NCI-H1694 (cell line): Measurements from ENCODE around the gene TDRD10.

Experiments
- DNase-seq: peaks from one replicate; lab custom pipeline; 2025; lab: John Stamatoyannopoulos, UW

TDRD10 gene

DNA sequence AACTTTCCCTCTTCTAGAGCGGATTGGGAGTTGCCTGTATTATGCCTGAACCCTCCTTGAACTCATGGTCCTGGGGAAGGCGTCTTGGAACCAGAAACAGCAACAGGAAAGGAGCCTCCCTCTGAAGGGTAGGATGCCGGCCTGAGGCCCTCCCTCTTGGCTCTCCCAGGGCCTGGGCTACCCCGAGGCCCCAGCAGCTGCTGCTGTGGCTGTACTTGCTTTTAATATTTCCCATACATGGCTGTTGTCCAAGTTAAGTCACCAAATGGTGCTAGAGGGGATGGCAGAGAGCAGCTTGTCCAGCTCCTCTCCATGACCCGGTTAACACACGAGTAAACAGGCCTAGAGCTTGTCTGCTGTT lies 76.0 kb downstream of the TDRD10 start:
- no peak for DNase-seq

DNA sequence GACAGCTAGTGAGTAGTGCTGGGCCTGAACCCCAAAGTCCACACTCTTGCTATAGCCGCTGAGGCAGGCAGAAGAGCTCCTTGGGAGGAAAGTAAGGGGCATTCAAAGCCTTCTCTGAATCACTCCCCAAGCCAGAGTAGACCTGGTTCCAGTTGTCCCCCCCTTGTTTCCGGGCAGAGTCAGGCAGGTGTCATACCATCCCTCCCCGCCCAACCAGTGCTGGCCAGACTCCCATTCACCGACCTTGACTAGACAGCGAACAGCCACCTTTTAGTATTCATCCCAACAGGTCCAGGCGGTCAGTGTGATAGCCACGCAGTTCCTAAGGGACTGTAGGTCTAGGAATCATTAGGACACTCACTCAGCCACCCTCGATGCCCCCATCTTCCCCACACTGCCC lies 77.4 kb downstream of the TDRD10 start:
- no peak for DNase-seq

DNA sequence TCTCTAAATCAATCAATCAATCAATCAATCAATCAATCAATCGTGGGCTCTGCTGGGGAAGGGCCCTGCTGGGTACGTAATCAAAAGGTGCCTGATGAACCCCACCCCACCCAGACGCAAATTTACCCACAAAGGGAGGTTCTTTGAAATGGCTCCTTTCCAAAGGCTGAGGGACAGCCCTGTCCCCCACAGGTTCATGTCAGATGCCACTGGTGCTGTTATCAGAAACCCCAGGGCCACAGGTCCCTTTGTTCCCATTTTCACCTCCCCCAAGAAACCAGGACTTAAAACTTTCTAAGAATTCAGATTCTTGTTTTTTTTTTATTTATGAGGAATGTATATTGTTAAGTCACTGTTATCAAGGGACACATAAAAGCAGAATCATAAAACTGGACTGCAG lies 79.7 kb downstream of the TDRD10 start:
- no peak for DNase-seq

DNA sequence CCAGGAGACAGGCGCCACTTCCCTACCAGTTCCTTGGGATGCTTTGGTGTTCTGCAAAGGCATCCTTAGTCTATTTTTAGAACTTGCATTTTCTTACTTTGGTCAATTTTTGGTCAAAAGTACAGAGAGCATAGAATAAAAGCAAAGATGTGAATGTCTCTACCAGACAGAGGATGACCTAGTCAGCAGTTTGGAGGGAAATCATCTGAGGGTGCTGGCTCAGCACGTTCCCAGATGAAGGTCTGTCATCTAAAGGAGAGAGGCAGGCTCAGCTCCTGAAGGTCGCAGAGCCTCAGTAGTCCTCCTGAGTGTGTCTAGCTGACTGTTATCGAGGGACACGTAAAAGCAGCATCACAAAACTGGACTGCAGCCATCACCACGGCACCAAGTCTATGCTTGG lies 80.9 kb downstream of the TDRD10 start:
- DNase-seq = no peak

DNA sequence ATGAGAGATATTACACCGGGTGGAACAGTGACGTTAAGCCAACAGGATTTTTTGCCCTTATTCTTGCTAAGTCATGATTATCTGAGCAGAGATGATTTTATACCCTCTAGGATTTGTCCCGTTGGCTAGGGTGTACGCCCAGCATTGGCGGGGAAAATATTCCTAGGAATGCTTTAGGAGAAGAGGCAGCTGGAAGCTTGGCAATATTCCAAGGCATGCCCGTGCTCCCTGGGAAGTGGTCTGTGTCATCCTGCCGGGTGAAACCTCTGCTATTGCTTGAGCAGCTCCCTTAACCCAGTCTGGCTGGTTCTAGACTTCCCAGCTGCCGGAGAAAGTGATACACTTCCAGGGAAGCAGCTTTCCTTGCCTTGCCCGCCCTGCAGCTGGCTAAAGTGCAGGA lies 81.8 kb downstream of the TDRD10 start:
- peak; percentile 80 for DNase-seq

DNA sequence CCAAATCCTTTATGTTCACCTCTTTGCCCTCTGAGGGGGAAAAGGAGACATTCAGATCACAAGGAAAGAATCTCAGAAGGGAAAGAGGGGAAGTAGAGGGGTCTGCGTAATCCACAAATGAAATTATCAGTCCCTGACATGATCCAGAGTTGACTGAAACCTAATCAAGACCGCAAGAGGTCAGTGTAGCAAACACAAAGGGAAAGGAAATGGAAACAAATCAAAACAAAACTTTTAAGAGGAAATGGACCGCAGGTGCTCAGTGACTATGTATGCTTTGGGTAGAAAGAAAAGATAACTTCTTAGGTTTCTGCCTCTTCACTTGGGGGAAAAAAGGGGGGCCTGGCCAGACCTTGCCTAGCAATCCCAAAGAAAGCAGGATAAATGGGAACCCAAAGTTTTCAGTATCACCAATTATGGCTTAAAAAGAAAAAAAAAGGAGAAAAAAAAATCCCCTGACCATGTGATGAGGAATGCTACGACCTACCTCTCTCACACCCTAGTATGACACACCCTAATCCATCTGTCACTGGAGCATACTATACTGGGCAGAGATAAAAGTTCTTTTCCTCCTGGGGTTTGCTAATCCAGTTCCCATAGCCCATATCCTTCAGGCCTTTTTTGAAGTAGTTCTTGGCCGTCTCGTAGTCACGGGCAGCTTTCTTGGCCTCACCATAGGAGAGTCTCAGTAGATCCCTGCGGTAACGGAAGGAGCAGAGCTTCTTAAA lies 82.4 kb downstream of the TDRD10 start:
- no peak for DNase-seq

DNA sequence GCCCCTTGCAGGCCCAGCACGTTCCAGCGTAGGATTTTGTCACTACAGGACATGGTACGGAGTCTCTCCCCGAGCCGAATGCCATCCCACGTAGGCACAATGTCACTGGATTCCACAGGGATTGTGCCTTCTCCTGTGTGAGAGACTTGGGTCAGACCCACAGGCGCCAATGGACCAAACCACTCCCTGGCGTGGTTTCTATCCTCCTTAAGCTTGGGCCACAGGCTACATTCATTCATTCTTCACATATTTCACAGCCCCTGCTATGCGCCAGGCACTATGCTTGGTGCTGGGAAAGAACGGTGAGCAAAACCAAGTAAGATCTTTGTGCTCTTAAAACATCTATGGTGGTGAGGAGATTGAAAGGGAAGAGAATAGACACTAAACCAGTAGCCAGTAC lies 84.2 kb downstream of the TDRD10 start:
- DNase-seq = no peak

DNA sequence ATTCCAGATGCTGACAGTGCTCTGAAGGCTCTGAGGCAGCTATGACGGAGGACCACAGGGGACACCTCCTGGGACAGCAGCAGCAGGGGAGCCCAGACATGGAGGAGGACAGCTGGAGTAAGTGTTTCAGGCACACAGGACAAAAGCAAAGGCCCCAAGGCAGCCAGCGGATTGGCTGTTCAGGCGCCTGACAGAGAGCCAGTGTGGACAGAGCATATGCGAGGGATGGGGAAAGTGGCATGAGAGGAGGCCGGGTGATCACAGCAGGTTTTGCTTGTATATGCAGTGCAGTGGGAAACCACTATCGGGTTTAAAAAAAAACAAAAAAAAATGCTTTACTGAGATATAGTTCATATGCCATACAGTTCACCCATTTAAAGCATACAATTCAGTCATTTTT lies 84.6 kb downstream of the TDRD10 start:
- no peak for DNase-seq

DNA sequence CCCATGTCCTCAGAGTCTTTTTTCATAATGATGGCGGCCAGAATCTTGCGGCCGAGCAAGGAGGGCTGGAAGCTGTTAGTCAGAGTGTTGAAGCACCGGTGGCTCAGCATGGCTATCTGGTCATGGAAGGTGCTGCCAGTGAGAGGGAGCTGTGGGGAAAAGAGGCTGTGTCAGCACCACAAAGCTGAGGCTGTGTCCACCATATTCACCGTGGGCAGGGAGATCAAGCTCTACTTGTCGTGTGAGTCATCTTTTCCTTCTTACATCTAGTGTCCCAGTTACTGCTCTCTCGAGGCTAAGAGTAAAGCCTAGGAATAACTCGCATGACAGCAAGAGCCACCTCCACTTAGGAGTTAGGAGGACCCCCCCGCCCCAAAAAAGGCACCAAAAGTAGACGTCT lies 87.8 kb downstream of the TDRD10 start:
- DNase-seq = no peak

DNA sequence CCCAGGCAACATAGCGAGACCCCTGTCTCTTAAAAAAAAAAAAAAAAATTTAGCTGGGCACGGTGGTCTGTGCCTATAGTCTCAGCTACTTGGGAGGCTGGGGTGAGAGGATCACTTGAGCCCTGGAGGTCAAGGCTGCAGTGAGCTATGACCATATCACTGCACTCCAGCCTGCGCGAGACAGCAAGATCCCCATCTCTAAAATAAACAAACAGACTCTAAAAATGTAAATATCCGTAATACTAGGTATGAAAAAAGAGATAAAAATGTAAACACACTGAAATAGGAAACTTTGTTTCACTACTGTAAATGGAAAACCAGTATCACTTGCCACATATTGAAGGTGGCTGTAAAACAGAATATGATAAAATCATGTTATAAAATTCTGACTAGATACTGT lies 88.7 kb downstream of the TDRD10 start:
- no peak for DNase-seq

DNA sequence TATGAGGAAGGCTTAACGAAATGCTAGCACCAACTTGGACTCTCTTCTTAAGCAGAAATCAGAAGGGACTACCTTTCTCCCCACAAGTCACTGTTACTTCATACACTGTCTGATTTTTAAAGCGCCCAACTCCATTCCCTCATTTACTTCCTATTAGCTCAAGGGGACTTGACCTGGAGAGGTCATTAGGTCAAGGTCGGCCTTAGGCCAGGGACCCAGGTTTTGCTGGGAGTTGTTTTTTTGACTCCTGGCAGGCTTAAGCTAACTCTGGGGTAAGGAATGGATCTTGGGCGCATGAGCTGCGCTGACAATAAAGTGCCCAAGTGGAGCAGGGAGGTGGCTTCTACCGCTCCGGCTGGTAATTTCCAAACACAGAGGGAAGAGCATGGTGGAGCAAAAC lies 89.2 kb downstream of the TDRD10 start:
- no peak for DNase-seq

DNA sequence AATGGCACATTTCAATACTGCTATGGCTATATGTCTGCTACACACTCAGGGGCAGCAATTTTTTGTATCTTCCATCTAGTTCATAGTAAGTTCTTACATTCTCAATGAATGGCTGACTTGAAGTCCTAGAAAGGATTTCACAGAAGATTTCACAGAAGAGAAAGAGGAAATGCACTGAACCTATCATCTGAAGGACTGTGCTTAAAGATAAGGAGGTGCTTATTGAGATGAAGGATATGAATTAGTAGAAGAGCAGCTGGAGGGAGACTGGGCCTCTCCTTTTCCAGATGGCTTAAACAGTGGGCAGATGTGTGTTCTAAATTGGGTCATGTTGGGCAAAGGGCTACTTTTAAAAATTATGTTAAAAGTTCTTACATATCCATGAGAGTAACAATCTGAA lies 91.4 kb downstream of the TDRD10 start:
- no peak for DNase-seq

DNA sequence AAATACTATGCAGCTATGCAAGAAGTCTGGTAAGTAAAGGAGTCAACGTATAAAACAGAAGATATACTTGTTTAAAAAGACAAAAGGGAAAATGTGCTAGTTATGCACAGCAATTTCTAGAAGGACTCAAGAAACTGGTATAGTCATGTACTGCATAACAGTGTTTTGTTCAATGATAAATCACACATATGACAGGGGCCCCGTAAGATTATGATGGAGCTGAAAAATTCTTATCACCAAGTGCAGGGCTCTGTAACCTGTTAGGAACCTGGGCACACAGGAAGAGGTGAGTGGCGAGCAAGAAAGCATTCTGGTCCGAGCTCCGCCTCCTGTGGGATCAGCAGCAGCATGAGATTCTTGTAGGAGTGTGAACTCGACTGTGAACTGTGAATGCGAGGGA lies 92.8 kb downstream of the TDRD10 start:
- DNase-seq = no peak

DNA sequence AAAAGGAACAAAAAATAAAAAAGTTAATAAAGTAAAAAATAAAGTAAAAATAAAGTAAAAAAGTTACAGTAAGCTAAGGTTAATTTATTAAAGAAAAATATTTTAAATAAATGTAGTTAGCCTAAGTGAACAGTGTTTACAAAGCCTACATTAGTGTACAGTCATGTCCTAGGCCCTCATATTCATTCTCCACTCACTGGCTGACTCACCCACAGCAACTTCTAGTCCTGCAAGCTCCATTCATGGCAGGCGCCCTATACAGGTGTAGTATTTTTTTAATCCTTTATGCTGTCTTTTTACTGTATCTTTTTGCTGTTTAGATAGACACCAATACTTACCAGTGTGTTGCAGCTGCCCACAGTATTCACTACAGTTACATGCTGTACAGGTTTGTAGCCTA lies 93.6 kb downstream of the TDRD10 start:
- DNase-seq = no peak
